NCI-H460 (cell line): ENCODE measurements around the gene TRIM72. TPM values are rescaled to one million over a fixed set of nuclear protein-coding genes. Genes with fewer than 3 reads are reported as not detected.
"Not testable (repeated sequence)": the region's sequence is repeated elsewhere in the genome, so short reads cannot be mapped to it uniquely, and the experiment has no call there.

ENCODE experiments used
- DNase-seq: peaks from one replicate; pipeline ENCODE4 v3.0.0-alpha.2; 2016; ENCODE audit warnings: low read depth; ENCODE audit errors: extremely low read depth
- polyA plus RNA-seq: library from polyadenylated mRNA; depleted of rRNA; stranded (reverse); fragments of >200 nt; gene quantifications from 2 replicates; pipeline ENCODE4 v1.2.3, GENCODE V29; 2014; cell fraction: nucleus; rRNA removed
- total RNA-seq: library from RNA; depleted of rRNA; stranded (reverse); fragments of >200 nt; shearing (Covaris generic); gene quantifications from 2 replicates; pipeline ENCODE4 v1.2.3, GENCODE V29; 2014; rRNA removed

The TRIM72 gene, protein sequence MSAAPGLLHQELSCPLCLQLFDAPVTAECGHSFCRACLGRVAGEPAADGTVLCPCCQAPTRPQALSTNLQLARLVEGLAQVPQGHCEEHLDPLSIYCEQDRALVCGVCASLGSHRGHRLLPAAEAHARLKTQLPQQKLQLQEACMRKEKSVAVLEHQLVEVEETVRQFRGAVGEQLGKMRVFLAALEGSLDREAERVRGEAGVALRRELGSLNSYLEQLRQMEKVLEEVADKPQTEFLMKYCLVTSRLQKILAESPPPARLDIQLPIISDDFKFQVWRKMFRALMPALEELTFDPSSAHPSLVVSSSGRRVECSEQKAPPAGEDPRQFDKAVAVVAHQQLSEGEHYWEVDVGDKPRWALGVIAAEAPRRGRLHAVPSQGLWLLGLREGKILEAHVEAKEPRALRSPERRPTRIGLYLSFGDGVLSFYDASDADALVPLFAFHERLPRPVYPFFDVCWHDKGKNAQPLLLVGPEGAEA
- total RNA-seq = under 0.01 TPM in 1 of 2 replicates, not detected in the other
- not detected in 2 replicates for polyA plus RNA-seq

GRCh38 chr16:31213877-31214707, at the start of gene TRIM72:
TSS of gene TRIM72 (plus strand) at chr16:31214119. CDS start at chr16:31214739, 620 bp downstream.
- no peak for DNase-seq

DNA sequence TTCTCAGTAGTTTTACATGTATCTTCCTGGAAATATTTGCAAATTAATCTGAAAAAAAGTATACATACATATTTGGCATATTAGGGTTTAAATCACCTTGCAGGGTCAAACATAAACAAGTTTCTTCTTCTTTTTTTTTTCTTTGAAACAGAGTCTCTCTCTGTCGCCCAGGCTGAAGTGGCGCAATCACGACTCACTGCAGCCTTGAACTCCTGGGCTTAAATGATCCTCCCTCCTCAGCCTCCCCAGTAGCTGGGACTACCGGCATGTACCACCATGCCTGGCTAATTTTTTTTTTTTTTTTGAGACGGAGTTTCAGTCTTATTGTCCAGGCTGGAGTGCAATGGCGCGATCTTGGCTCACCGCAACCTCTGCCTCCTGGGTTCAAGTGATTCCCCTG, 46.6 kb upstream of the TRIM72 start:
- DNase-seq = no peak

GRCh38 chr16:31168848-31169247, 45.1 kb upstream of the TRIM72 start:
- no peak for DNase-seq

DNA sequence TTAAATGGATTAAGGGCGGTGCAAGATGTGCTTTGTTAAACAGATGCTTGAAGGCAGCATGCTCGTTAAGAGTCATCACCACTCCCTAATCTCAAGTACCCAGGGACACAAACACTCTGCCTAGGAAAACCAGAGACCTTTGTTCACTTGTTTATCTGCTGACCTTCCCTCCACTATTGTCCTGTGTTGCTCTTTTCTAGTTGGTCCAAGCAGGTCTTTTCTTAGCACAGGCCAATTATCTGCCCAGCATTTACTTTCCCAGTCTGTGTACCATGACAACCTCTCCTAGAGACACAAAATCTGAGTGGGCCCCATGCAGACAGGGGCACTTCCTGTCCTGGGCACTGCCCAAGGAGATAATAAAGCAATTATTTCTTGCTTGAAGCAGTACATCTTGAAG, 43.9 kb upstream of the TRIM72 start:
- not testable (repeated sequence) for DNase-seq

GRCh38 chr16:31177136-31177535, 36.8 kb upstream of the TRIM72 start:
- no peak for DNase-seq

GRCh38 chr16:31179219-31179746, 34.6 kb upstream of the TRIM72 start:
- no peak for DNase-seq

DNA sequence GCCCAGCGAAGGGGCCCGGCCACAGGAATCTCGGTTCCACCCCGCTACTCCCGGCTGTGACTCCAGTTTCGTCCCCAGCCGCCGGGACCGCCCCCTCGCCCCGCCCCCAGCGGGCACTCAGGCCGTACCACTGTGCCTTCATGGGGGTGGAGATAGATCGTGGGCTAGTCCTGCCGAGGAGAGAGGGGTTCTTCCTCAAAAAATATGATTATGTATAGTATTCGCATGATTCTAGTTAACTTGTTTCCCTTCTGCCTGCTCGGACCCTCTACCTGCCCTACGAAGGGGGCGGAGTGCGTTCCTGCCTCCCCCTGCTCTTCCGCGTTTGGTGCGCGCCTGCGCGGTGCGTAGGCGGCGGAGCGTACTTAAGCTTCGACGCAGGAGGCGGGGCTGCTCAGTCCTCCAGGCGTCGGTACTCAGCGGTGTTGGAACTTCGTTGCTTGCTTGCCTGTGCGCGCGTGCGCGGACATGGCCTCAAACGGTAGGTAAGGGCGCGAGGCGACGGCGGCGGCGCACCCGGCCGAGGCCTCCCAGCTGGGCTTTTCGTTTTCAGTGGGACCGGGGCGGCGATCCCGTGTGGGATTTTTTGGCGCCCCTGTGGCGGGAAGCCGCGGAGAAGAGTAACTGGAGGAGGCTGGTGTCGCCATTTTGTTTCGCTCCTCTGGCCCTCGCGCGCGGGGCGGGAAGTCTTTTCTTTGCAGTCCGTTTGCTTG, 34.0 kb upstream of the TRIM72 start, which contains the start of gene FUS:
Gene FUS, plus strand, starts transcription at position 393 of the 713 bp plus-strand sequence. Its CDS starts 76 bp downstream, at position 469.
- peak; percentile 87 for DNase-seq

- DNase-seq = no peak
Observed at GRCh38 chr16:31181102-31181830, 32.7 kb upstream of the TRIM72 start.

DNA sequence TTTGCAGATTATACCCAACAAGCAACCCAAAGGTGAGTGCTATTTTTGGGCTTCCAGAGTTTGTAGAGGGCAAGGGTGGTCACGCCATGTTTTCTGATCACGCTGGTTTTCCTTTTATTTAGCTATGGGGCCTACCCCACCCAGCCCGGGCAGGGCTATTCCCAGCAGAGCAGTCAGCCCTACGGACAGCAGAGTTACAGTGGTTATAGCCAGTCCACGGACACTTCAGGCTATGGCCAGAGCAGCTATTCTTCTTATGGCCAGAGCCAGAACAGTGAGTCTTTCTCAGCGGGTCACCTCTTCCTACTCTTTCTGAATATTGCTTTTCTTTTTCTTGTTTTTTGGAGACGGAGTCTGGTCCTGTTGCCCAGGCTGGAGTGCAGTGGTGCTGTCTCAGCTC, 31.5 kb upstream of the TRIM72 start:
- no peak for DNase-seq

- no peak for DNase-seq
Observed at GRCh38 chr16:31183432-31184428, 30.2 kb upstream of the TRIM72 start.

- DNase-seq = no peak
Observed at GRCh38 chr16:31184888-31185287, 29.0 kb upstream of the TRIM72 start.

DNA sequence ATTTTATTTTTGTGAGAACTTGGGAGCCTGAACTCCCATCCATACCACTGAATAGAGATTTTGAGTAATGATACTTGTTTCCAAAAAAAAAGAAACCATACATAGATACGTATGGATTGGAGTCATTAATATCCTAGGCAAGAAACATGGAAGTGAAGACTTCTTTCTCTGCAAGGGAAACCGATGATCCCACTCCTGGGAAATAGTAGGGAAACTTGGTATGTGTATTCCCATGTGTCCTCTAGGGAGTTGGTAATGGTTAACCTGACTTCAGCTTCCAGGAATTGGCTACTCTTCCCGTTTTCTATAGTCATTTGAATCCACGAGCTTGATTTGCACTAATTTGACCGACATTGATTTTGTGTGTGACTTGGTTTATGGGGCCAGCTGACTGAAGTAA, 28.6 kb upstream of the TRIM72 start:
- no peak for DNase-seq

DNA sequence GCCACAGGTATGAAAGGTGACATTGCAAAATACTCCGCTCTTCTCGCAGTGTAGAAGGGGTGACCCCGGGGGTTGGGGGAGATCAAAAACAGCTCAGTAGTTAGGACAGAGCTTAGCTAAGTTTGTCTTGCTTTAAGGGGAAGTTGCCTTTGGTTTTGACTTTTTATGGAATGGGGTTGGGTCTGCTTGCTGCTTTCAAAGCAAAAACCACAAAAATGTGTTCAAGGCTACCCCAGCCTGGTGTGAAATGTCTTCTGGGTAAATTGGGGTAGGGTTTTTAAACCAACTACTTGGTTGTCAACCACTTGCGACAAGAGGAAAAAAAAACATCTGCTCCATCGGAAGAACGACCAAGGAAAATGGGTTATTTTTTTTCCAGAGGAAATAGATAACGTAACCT, 27.7 kb upstream of the TRIM72 start:
- no peak for DNase-seq

DNA sequence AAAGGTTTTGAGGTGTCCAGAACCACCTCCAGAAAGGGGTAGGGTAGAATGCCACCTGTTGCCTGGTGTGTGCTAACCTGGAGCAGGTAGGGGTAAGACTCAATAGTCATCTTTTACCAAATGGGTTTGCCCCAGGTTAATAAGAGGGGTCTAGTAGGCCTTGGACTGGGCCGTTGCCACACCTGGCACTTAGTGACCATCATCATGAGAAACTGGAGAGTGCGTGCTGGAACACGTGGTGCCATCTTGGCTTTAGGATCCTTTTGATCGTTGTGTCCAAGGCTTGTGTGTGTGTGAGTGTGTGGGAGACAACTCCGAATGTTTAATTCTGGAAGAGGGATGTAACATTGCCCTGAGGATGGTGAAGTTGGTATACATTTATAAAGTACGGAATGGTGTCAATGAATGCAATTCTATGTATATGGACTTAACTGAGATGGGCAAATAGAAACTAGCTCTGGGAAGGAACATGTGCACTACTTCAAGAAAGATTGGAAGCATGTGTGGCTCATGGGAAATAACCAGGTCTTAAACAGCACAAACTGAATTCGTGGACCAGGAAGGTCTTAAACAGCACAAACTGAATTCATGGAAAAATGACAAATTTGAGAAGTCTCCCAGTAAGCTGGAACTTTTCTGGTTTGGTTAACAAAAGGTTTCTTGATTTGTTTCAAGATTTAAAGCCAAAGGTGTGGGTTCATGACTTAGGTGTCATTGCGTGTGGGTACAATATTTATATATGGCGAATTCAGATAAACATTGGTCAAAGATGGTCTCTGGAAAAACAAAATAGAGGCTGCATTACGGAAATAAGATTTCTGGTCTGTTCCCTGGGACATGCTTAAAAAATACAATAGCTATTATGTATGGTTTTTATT, 26.8 kb upstream of the TRIM72 start:
- no peak for DNase-seq

DNA sequence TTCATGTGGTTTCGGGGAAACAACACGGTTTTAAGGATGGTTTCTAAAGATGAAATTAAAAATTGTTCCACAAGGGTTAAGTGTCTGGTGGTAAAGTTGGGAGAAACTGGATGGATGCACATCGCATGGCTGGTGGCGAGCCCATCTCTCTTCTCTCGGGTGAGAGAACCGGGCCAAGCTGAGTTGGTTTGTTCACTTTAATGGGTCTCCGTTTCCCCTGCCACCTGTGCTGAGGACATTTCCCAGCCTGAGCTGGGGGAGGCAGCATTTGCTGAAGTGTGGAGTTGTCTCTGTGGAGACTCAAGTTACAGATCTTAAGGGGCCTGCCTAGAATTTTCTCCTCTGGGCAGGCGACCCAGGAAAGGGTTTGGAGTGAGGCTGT, 26.1 kb upstream of the TRIM72 start:
- no peak for DNase-seq

GRCh38 chr16:31188450-31189411, 25.2 kb upstream of the TRIM72 start:
- no peak for DNase-seq
